ENCODE results near the gene IPO8. TPM values are rescaled to one million over a fixed set of nuclear protein-coding genes. Genes with fewer than 3 reads are reported as not detected.
"Not testable (repeated sequence)": the region's sequence is repeated elsewhere in the genome, so short reads cannot be mapped to it uniquely, and the experiment has no call there.

IPO8 gene
- total RNA-seq, 2 experiments from 2014 or later = 17.2 to 17.5 TPM

DNA sequence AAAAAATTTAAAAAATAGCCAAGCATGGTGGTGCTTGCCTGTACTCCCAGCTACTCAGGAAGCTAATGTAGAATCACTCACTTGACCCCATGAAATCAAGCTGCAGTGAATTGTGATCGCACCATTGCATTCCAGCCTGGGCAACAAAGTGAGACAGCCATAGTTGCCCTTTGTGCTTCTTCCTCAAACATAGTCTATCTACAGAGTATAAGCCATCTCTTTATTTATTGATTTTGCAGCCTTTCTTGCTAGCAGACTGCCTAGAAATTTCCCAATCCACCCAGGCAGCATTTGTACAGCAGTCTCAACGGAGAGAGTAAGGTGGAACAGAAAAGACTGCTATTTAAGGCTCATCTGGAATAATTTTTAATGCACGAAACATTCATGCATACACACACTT is 68.8 kb downstream of the IPO8 start:
- TF ChIP-seq, protein P1, sequence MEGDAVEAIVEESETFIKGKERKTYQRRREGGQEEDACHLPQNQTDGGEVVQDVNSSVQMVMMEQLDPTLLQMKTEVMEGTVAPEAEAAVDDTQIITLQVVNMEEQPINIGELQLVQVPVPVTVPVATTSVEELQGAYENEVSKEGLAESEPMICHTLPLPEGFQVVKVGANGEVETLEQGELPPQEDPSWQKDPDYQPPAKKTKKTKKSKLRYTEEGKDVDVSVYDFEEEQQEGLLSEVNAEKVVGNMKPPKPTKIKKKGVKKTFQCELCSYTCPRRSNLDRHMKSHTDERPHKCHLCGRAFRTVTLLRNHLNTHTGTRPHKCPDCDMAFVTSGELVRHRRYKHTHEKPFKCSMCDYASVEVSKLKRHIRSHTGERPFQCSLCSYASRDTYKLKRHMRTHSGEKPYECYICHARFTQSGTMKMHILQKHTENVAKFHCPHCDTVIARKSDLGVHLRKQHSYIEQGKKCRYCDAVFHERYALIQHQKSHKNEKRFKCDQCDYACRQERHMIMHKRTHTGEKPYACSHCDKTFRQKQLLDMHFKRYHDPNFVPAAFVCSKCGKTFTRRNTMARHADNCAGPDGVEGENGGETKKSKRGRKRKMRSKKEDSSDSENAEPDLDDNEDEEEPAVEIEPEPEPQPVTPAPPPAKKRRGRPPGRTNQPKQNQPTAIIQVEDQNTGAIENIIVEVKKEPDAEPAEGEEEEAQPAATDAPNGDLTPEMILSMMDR (IDR thresholded peaks at IDR 0.05) = no peak
- ChIA-PET POLR2A (no interaction called here), CTCF (no interaction called here)
- Histone ChIP-seq H3K9me3 (ENCODE audit: control insufficient read depth in 1 of 2, insufficient read depth in 1 of 2, low read length in 2 of 2) (no peaks in the 10 kb centered on the region), H3K4me3 (ENCODE audit: low read length) (no peak overlapping the region), H3K4me1 (ENCODE audit: insufficient read depth, low read length) (no peaks in the 10 kb centered on the region), H3K27me3 (ENCODE audit: control insufficient read depth in 1 of 2, insufficient read depth in 2 of 2, low read length in 2 of 2) (no peaks in the 10 kb centered on the region), H3K36me3 (ENCODE audit: insufficient read depth, low read length) (peaks cover 19% of the 10 kb centered on the region), H3K27ac (ENCODE audit: low read depth in 1 of 2, low read length in 2 of 2) (no peak overlapping the region)
- no peaks in the 10 kb centered on the region for H3K4me1 Mint-ChIP-seq (ENCODE audit: low read depth)
- intact Hi-C loops (cut with DNase I, micrococcal nuclease) = no loop called here
- DNase-seq = no peak
- no peak overlapping the region for H3K4me3 Mint-ChIP-seq
- peaks cover 33% of the 10 kb centered on the region for H3K36me3 Mint-ChIP-seq (ENCODE audit: low read depth)
- no peaks in the 10 kb centered on the region for H3K27me3 Mint-ChIP-seq
- no peaks in the 10 kb centered on the region for H3K9me3 Mint-ChIP-seq
- no peak for ATAC-seq (ENCODE audit: poor library complexity)
- no peak overlapping the region for H3K27ac Mint-ChIP-seq

DNA sequence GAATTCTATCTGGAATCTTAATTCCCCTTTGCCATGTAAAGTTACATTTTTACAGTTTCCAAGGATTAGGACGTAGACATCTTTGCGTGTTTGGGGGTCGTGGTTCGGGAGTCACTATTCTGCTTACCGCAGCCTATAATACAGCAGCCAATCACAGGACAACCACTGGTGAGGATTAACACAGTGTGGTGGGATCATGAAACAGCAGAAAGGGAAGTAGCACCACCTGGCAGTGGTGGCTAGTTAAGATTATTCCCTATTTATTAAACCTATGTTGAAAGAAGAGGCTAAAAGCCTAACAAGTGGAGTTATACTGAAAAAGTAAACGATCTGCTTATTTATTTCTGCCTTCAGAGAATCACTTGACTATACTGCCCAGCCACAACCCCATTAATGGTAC is 71.7 kb downstream of the IPO8 start:
- no peaks in the 10 kb centered on the region for H3K9me3 ChIP-seq (ENCODE audit: control insufficient read depth in 1 of 2, insufficient read depth in 1 of 2, low read length in 2 of 2)
- ATAC-seq (ENCODE audit: poor library complexity) = no peak
- TF ChIP-seq, protein P1 (IDR thresholded peaks at IDR 0.05) = no peak
- no peak overlapping the region for H3K27ac ChIP-seq (ENCODE audit: low read depth in 1 of 2, low read length in 2 of 2)
- H3K36me3 ChIP-seq (ENCODE audit: insufficient read depth, low read length) = no peaks in the 10 kb centered on the region
- Mint-ChIP-seq H3K4me1 (ENCODE audit: low read depth) (no peaks in the 10 kb centered on the region), H3K4me3 (no peak overlapping the region), H3K36me3 (ENCODE audit: low read depth) (peaks cover 5% of the 10 kb centered on the region), H3K27ac (no peak overlapping the region), H3K27me3 (no peaks in the 10 kb centered on the region), H3K9me3 (no peaks in the 10 kb centered on the region)
- peak in 1 of 14 experiments; percentile 2 for DNase-seq
- no peak overlapping the region for H3K4me3 ChIP-seq (ENCODE audit: low read length)
- CTCF ChIA-PET = interaction anchor here (0.6 kb wide), 1 partner anchor 20 kb away, joined by 3 read pairs; no protein-coding TSS in a partner anchor
- H3K4me1 ChIP-seq (ENCODE audit: insufficient read depth, low read length) = no peaks in the 10 kb centered on the region
- H3K27me3 ChIP-seq (ENCODE audit: control insufficient read depth in 1 of 2, insufficient read depth in 2 of 2, low read length in 2 of 2) = no peaks in the 10 kb centered on the region
- intact Hi-C loops (cut with DNase I, micrococcal nuclease) = no loop called here
- POLR2A ChIA-PET = no interaction called here

DNA sequence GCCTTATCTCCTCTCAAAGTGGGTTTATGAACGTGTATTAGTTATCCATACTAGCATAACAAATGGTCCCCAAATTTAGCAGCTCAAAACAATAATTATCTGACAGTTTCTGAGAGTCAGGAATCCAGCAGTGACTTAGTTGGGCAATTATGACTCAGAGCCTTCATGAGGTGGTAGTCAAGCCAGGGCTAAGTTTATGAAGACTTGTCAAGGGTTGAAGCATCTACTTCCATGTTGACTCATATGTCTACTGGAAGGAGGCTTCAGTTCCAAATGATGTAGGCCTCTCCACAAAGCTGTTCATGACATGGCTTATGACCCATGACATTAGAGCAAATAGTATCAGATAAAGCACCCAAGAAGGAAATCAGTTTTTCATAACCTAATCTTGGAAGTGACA is 73.2 kb downstream of the IPO8 start:
- no peaks in the 10 kb centered on the region for H3K36me3 Mint-ChIP-seq (ENCODE audit: low read depth)
- intact Hi-C loops (cut with DNase I, micrococcal nuclease) = no loop called here
- no peaks in the 10 kb centered on the region for H3K36me3 ChIP-seq (ENCODE audit: insufficient read depth, low read length)
- H3K27me3 Mint-ChIP-seq = no peaks in the 10 kb centered on the region
- H3K27ac ChIP-seq (ENCODE audit: low read depth in 1 of 2, low read length in 2 of 2) = no peak overlapping the region
- H3K4me1 ChIP-seq (ENCODE audit: insufficient read depth, low read length) = no peaks in the 10 kb centered on the region
- no peak for DNase-seq
- H3K4me3 Mint-ChIP-seq = no peak overlapping the region
- H3K9me3 Mint-ChIP-seq = no peaks in the 10 kb centered on the region
- TF ChIP-seq, protein P1 (IDR thresholded peaks at IDR 0.05) = no peak
- H3K27me3 ChIP-seq (ENCODE audit: control insufficient read depth in 1 of 2, insufficient read depth in 2 of 2, low read length in 2 of 2) = no peaks in the 10 kb centered on the region
- no peaks in the 10 kb centered on the region for H3K4me1 Mint-ChIP-seq (ENCODE audit: low read depth)
- CTCF ChIA-PET = no interaction called here
- POLR2A ChIA-PET = no interaction called here
- no peak overlapping the region for H3K27ac Mint-ChIP-seq
- no peaks in the 10 kb centered on the region for H3K9me3 ChIP-seq (ENCODE audit: control insufficient read depth in 1 of 2, insufficient read depth in 1 of 2, low read length in 2 of 2)
- no peak overlapping the region for H3K4me3 ChIP-seq (ENCODE audit: low read length)
- no peak for ATAC-seq (ENCODE audit: poor library complexity)

DNA sequence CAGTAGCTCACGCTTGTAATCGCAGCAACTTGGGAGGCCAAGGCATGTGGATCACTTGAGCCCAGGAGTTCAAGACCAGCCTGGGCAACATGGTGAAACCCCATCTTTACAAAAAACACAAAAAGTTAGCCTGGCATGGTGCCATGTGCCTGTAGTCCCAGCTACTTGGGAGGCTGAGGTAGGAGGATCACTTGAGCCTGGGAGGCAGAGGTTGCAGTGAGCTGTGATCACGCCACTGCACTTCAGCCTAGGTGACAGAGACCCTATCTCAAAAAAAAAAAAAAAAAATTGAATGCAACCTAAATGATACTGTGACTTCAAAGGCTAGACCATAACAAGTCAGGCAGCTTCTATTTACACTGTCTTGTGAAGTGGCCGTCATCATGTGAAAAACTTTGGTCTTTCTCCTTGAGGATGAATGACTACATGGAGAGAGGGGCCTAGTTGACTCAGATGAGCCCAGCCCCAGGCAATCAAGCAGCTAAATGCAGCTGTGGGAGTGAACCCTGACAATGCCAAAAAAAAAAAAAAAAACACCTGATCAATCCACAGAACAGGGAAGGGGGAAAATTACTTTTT is 73.9 kb downstream of the IPO8 start:
- H3K27me3 ChIP-seq (ENCODE audit: control insufficient read depth in 1 of 2, insufficient read depth in 2 of 2, low read length in 2 of 2); H3K36me3 Mint-ChIP-seq (ENCODE audit: low read depth); intact Hi-C loops (cut with DNase I, micrococcal nuclease); H3K9me3 Mint-ChIP-seq; H3K9me3 ChIP-seq (ENCODE audit: control insufficient read depth in 1 of 2, insufficient read depth in 1 of 2, low read length in 2 of 2); H3K4me3 Mint-ChIP-seq; H3K4me3 ChIP-seq (ENCODE audit: low read length); H3K4me1 ChIP-seq (ENCODE audit: insufficient read depth, low read length); H3K4me1 Mint-ChIP-seq (ENCODE audit: low read depth); H3K27me3 Mint-ChIP-seq; H3K36me3 ChIP-seq (ENCODE audit: insufficient read depth, low read length); H3K27ac ChIP-seq (ENCODE audit: low read depth in 1 of 2, low read length in 2 of 2); DNase-seq; ATAC-seq (ENCODE audit: poor library complexity); H3K27ac Mint-ChIP-seq: not testable (repeated sequence)
- ChIA-PET POLR2A (interaction anchor here (0.6 kb wide), 1 partner anchor 720 kb away, joined by 3 read pairs; no protein-coding TSS in a partner anchor), CTCF (interaction anchor here (0.6 kb wide), 1 partner anchor 20 kb away, joined by 3 read pairs; no protein-coding TSS in a partner anchor)

All from CD4-positive, alpha-beta T cell (primary cell).